Epithelial cell of esophagus (primary cell): ENCODE results near the gene SMAD5.
A peak's percentile ranks its signal among the peaks of the same experiment; 100 is the strongest.

Experiments
- DNase-seq: peaks from one replicate; pipeline ENCODE4 v3.0.0; 2010; ENCODE audit warnings: low read depth
- H3K4me3 ChIP-seq: 2 replicates; pipeline ENCODE4 v1.5.1; 2011; ENCODE audit warnings: mild to moderate bottlenecking, low read length, control low read depth
- CTCF ChIP-seq: IDR thresholded peaks from 2 replicates; pipeline ENCODE4 v1.5.1; 2011; ENCODE audit warnings: low read depth, mild to moderate bottlenecking, low read length, control low read depth, inconsistent platforms; ENCODE audit not compliant: insufficient read depth; ENCODE audit errors: missing control alignments

SMAD5 gene

GRCh38 chr5:136212252-136212721 lies 79.6 kb downstream of the SMAD5 start:
- peak; percentile 64 for DNase-seq
- H3K4me3 ChIP-seq = no peak overlapping the region
- peak; percentile 93 for TF ChIP-seq CTCF

GRCh38 chr5:136213919-136214493 lies 81.4 kb downstream of the SMAD5 start:
- no peak overlapping the region for H3K4me3 ChIP-seq
- no peak for DNase-seq
- TF ChIP-seq CTCF = no peak

- no peak for TF ChIP-seq CTCF
- no peak overlapping the region for H3K4me3 ChIP-seq
- DNase-seq = no peak
Measured at GRCh38 chr5:136215812-136216211, 83.2 kb downstream of the SMAD5 start.

GRCh38 chr5:136216230-136216629 lies 83.6 kb downstream of the SMAD5 start:
- no peak overlapping the region for H3K4me3 ChIP-seq
- TF ChIP-seq CTCF = no peak
- no peak for DNase-seq

- DNase-seq = no peak
- H3K4me3 ChIP-seq = no peak overlapping the region
- no peak for TF ChIP-seq CTCF
Measured at GRCh38 chr5:136221340-136221739, 88.7 kb downstream of the SMAD5 start.

- TF ChIP-seq CTCF = no peak
- no peak overlapping the region for H3K4me3 ChIP-seq
- DNase-seq = peak; percentile 13
Measured at GRCh38 chr5:136222580-136223235, 90.1 kb downstream of the SMAD5 start.

- no peak for DNase-seq
- no peak overlapping the region for H3K4me3 ChIP-seq
- no peak for TF ChIP-seq CTCF
Measured at GRCh38 chr5:136225796-136226195, 93.2 kb downstream of the SMAD5 start.
